Neural progenitor cell (in vitro differentiated cells): ENCODE measurements around the gene PCBP1.
"Not testable (repeated sequence)": the region's sequence is repeated elsewhere in the genome, so short reads cannot be mapped to it uniquely, and the experiment has no call there.

Experiments used
- EZH2 ChIP-seq: fragments of 200-600 bp; sonication (generic); IDR thresholded peaks from 2 replicates; pipeline ENCODE4 v1.6.1; 2017; ENCODE audit warnings: antibody characterized with exemption, mild to moderate bottlenecking, moderate library complexity
- EZH2phosphoT487 ChIP-seq: fragments of 200-600 bp; sonication (generic); IDR thresholded peaks from 2 replicates; pipeline ENCODE4 v1.6.1; 2017; ENCODE audit warnings: antibody characterized with exemption
- TF ChIP-seq, protein P1 (sequence below): fragments of 200-600 bp; sonication (generic); IDR thresholded peaks from 2 replicates; pipeline ENCODE4 v1.5.1; 2017; ENCODE audit warnings: antibody characterized with exemption, mild to moderate bottlenecking

DNA sequence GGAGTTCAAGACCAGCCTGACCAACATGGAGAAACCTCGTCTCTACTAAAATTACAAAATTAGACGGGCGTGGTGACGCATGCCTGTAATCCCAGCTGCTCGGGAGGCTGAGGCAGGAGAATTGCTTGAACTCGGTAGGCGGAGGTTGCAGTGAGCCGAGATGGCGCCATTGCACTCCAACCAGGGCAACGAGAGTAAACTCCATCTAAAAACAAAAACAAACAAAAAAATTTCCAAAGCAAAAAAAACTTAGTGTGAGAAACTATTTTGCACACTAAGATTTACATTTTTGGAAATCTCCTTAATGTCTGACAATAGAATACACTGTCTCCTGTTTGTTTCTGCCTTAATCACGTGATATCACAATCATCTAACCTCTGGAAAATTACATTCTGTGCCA lies 14.4 kb downstream of the PCBP1 start:
- TF ChIP-seq, protein P1, sequence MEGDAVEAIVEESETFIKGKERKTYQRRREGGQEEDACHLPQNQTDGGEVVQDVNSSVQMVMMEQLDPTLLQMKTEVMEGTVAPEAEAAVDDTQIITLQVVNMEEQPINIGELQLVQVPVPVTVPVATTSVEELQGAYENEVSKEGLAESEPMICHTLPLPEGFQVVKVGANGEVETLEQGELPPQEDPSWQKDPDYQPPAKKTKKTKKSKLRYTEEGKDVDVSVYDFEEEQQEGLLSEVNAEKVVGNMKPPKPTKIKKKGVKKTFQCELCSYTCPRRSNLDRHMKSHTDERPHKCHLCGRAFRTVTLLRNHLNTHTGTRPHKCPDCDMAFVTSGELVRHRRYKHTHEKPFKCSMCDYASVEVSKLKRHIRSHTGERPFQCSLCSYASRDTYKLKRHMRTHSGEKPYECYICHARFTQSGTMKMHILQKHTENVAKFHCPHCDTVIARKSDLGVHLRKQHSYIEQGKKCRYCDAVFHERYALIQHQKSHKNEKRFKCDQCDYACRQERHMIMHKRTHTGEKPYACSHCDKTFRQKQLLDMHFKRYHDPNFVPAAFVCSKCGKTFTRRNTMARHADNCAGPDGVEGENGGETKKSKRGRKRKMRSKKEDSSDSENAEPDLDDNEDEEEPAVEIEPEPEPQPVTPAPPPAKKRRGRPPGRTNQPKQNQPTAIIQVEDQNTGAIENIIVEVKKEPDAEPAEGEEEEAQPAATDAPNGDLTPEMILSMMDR: not testable (repeated sequence)
- TF ChIP-seq EZH2, EZH2phosphoT487: not testable (repeated sequence)
